Vagina (tissue), 2 donors: Measurements from ENCODE around the gene PLCB2. TPM values are rescaled to one million over a fixed set of nuclear protein-coding genes. Genes with fewer than 3 reads are reported as not detected.

Experiments
- DNase-seq, 2 donors: peaks; one replicate each; pipeline ENCODE4 v3.0.0-alpha.2; 2017; ENCODE audit errors: extremely low spot score in 2 of 2
- H3K27ac ChIP-seq: fragments of 200-600 bp; sonication (generic); one replicate; pipeline ENCODE4 v1.5.1; 2019
- H3K27me3 ChIP-seq: fragments of 200-600 bp; sonication (generic); one replicate; pipeline ENCODE4 v1.5.1; 2019
- H3K36me3 ChIP-seq, 2 donors: fragments of 200-600 bp; sonication (generic); one replicate each; pipeline ENCODE4 v1.5.1; 2017 to 2019
- H3K4me1 ChIP-seq: fragments of 200-600 bp; sonication (generic); one replicate; pipeline ENCODE4 v1.5.1; 2019
- H3K4me3 ChIP-seq, 2 donors: fragments of 200-600 bp; sonication (generic); 1 replicate in 1 of 2; 2 replicates in 1 of 2; pipeline ENCODE4 v1.5.1; 2016 to 2019
- H3K9me3 ChIP-seq: fragments of 200-600 bp; sonication (generic); one replicate; pipeline ENCODE4 v1.5.1; 2019
- POLR2A ChIP-seq, 2 donors: fragments of 450-650 bp; IDR thresholded peaks; one replicate each; pipeline ENCODE4 v1.6.1; 2017; ENCODE audit warnings: antibody characterized with exemption in 2 of 2, mild to moderate bottlenecking in 2 of 2, moderate library complexity in 2 of 2
- POLR2AphosphoS5 ChIP-seq, 2 donors: sonication (generic); formaldehyde crosslinking; IDR thresholded peaks; one replicate each; pipeline ENCODE4 v1.9.0; 2017; ENCODE audit warnings: antibody characterized with exemption in 2 of 2, mild to moderate bottlenecking in 2 of 2, low read depth in 1 of 2; ENCODE audit not compliant: insufficient read depth in 1 of 2
- intact Hi-C: fragments of 100-400 bp; cut with DNase I; formaldehyde crosslinking; loops from one replicate; pipeline ENCODE4 v1.15.1; 2023
- total RNA-seq: library from RNA; depleted of rRNA; stranded (reverse); fragments of >200 nt; gene quantifications from one replicate; pipeline ENCODE4 v1.2.3, GENCODE V29; 2016
- TF ChIP-seq, protein P1 (sequence below), 3 experiments: fragments of 450-650 bp in 2 of 3; fragments of 200-600 bp in 1 of 3; sonication (generic) in 1 of 3; IDR thresholded peaks; one replicate each; pipeline ENCODE4 v1.5.1; 2017 to 2019; ENCODE audit warnings: antibody characterized with exemption in 3 of 3, mild to moderate bottlenecking in 2 of 3, moderate library complexity in 2 of 3

The PLCB2 gene
- total RNA-seq, 1 donor from 2014 or later = 14.0 TPM

DNA sequence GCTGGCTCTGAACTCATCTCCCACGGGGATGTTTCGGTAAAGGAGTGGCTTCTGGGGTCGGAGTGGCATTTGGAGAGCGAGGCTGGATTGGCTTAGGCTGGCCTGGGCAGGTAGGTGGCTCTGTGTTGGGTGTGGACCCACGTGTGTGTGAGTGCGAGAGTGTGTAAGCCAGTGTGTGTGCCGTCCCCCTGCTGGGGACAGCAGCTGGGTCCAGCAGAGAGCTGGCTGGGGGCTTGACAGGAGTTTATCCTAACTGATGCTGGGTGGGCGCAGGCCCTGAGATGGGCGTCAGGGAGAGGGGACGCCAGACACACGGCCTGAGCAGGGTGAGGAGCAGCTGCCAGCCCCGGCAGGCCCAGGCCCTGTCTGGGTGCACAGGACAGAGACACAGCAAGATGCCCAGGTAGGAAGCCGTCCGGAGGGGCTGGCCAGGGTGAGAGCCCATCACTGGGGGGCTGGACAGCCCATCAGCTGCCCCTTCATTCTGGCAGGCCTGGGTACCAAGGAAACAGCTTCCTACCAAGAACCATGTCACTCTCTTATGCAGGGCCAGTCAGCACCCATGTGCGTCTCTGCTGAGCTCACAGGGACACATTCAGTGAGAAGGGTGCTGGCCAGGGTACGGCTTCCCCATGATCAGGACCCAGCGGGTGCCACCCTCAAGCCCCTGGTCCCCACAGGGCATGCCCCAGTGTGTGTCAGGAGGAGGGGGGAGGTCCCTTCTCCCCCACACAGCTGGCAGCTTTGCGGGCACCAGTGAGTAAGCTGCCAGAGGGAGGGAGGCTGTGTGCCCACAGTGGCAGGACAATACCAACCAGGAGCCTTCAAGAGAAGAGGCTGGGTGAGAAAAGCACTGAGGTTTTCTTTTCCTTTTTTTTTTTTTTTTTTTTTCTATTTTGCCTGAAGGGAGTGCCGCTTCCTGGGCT lies 67.8 kb downstream of the PLCB2 start:
- no peak for TF ChIP-seq POLR2A (IDR thresholded peaks at IDR 0.05)
- TF ChIP-seq POLR2AphosphoS5 (IDR thresholded peaks at IDR 0.05; ENCODE audit: insufficient read depth in 1 of 2, low read depth in 1 of 2) = peak in 1 of 2 donors; percentile 13
- H3K4me1 ChIP-seq = peaks cover 26% of the 10 kb centered on the region

DNA sequence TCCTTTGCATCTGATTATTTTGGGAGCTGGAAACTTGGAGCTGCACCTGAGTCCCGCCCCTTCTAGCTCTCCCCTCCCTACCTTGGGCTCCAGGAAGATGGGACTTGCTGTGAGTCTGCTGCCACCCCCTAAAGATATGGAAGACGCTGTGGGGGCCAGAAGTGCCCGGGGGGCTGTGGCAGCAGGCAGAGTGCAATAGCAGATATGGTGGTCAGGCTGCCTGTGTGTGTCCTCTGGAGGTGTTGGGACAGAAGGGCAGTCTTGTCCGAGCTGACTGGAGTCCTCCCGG lies 68.4 kb downstream of the PLCB2 start:
- intact Hi-C loops = no loop called here
- H3K27me3 ChIP-seq = no peaks in the 10 kb centered on the region
- DNase-seq = peak; percentile 88 to 95
- TF ChIP-seq, protein P1, sequence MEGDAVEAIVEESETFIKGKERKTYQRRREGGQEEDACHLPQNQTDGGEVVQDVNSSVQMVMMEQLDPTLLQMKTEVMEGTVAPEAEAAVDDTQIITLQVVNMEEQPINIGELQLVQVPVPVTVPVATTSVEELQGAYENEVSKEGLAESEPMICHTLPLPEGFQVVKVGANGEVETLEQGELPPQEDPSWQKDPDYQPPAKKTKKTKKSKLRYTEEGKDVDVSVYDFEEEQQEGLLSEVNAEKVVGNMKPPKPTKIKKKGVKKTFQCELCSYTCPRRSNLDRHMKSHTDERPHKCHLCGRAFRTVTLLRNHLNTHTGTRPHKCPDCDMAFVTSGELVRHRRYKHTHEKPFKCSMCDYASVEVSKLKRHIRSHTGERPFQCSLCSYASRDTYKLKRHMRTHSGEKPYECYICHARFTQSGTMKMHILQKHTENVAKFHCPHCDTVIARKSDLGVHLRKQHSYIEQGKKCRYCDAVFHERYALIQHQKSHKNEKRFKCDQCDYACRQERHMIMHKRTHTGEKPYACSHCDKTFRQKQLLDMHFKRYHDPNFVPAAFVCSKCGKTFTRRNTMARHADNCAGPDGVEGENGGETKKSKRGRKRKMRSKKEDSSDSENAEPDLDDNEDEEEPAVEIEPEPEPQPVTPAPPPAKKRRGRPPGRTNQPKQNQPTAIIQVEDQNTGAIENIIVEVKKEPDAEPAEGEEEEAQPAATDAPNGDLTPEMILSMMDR (IDR thresholded peaks at IDR 0.05) = no peak
- TF ChIP-seq POLR2AphosphoS5 (IDR thresholded peaks at IDR 0.05; ENCODE audit: insufficient read depth in 1 of 2, low read depth in 1 of 2) = no peak
- no peak for TF ChIP-seq POLR2A (IDR thresholded peaks at IDR 0.05)
- peaks cover 27% of the 10 kb centered on the region for H3K4me1 ChIP-seq
- no peaks in the 10 kb centered on the region for H3K36me3 ChIP-seq
- peak overlapping the region; percentile 52 for H3K27ac ChIP-seq
- H3K9me3 ChIP-seq = no peaks in the 10 kb centered on the region
- peak overlapping the region; percentile 29 to 41 for H3K4me3 ChIP-seq

More for the DNA sequence above, 67.8 kb downstream of the PLCB2 start:
- DNase-seq = peak; percentile 85 to 94
- H3K4me3 ChIP-seq = peak overlapping the region; percentile 29 to 41
- H3K36me3 ChIP-seq = no peaks in the 10 kb centered on the region
- H3K27ac ChIP-seq = peak overlapping the region; percentile 52
- H3K27me3 ChIP-seq = no peaks in the 10 kb centered on the region
- intact Hi-C loops = no loop called here
- no peaks in the 10 kb centered on the region for H3K9me3 ChIP-seq

DNA sequence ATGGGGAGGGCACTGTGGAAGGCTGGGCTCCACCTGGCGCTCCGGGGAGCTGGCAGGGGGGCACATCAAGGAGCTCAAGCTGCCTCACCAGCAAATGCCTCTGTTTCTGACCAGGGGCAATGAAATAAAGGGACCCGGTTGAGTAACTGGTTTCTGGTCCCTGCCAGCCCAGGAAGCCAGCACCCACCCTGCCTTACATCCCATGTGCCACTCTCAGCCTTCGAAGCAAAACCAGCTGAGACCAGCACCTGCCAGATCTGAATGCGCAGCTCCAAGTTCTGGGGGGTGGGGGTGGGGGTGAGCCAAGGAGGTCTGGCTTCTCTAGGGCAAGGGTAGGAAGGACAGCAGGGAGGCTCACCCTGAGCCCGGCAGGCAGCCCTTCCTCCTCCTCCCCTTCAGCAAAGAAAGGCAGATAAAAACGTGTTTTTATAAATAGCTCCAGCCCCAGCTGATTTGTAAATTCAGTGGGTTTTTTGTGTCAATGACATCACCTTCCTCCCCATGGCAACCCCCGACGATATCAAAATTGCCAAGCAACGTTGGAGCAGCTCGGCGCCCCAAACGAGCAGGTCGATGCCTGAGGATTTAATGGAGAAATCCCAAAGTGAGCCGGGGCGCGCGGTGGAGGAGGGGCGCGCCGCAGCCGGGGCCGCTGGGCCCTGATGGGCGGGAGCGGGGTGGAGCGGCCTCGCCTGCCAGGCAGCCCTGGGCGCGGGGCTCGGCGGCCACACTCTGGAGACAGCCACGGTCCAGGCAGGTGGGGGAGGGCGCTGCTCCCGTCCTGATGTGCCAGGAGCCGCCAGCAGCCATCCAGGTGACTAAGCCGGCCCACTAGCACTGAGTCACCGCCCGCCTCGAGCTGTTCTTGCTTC lies 69.0 kb downstream of the PLCB2 start, which contains the start of gene PAK6:
PAK6 (plus strand) TSS at position 532 of the 872 bp plus-strand sequence. CDS start 25,723 bp downstream, outside the sequence.
- Histone ChIP-seq H3K9me3 (no peaks in the 10 kb centered on the region), H3K4me3 (peak within 1 kb of the TSS; percentile 29 to 41), H3K27me3 (no peaks in the 10 kb centered on the region), H3K36me3 (no peaks in the 10 kb centered on the region), H3K4me1 (peaks cover 32% of the 10 kb centered on the region), H3K27ac (peak within 1 kb of the TSS; percentile 52)
- peak in 1 of 2 donors; percentile 82 for DNase-seq
- TF ChIP-seq POLR2AphosphoS5 (IDR thresholded peaks at IDR 0.05; ENCODE audit: insufficient read depth in 1 of 2, low read depth in 1 of 2) (no peak), POLR2A (IDR thresholded peaks at IDR 0.05) (no peak)
- TF ChIP-seq, protein P1 (IDR thresholded peaks at IDR 0.05) = no peak
- intact Hi-C loops = no loop called here

Other genes with a start within 250 kb of the PLCB2 start
- gene BMF, start 199.1 kb downstream of the PLCB2 start, total RNA-seq = 2.9 TPM
- 5.6 TPM for gene BUB1B, start 146.9 kb downstream of the PLCB2 start, total RNA-seq
- 19.9 TPM for gene PAK6, start 68.9 kb downstream of the PLCB2 start, total RNA-seq
- gene ANKRD63, start 24.9 kb downstream of the PLCB2 start, total RNA-seq = not detected
- 5.2 TPM for gene INAFM2, start 15.8 kb upstream of the PLCB2 start, total RNA-seq
- 16.0 TPM for gene CCDC9B, start 33.0 kb upstream of the PLCB2 start, total RNA-seq
- 9.8 TPM for gene PHGR1, start 43.1 kb upstream of the PLCB2 start, total RNA-seq
- 0.74 TPM for gene DISP2, start 50.3 kb upstream of the PLCB2 start, total RNA-seq
- gene KNSTRN, start 74.8 kb upstream of the PLCB2 start, total RNA-seq = 13.5 TPM
- 30.4 TPM for gene IVD, start 97.9 kb upstream of the PLCB2 start, total RNA-seq
- 9.6 TPM for gene BAHD1, start 133.0 kb upstream of the PLCB2 start, total RNA-seq
- 8.6 TPM for gene CHST14, start 163.0 kb upstream of the PLCB2 start, total RNA-seq